ENCODE results near the gene TTC39A.

DNA sequence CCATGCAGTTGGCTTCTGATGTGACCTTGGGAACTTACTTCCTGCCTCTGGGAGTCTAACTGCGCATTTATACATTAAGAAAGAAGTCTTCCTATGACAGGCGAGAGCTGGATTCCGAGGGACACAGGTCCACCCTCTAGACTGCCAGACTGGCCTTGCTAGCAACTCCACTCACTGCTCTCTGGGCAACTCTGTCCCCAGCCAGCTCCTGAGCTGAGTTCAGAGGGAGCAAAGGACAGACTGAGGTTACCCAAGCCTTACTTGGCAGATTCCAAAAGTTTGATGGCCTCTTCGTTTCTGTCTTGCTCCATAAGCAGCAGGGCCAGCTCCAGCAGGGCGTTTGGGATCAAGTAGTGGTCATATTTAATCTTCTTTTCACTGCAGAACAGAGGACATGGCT lies 41.8 kb downstream of the TTC39A start:
- TF ChIP-seq, protein P1, sequence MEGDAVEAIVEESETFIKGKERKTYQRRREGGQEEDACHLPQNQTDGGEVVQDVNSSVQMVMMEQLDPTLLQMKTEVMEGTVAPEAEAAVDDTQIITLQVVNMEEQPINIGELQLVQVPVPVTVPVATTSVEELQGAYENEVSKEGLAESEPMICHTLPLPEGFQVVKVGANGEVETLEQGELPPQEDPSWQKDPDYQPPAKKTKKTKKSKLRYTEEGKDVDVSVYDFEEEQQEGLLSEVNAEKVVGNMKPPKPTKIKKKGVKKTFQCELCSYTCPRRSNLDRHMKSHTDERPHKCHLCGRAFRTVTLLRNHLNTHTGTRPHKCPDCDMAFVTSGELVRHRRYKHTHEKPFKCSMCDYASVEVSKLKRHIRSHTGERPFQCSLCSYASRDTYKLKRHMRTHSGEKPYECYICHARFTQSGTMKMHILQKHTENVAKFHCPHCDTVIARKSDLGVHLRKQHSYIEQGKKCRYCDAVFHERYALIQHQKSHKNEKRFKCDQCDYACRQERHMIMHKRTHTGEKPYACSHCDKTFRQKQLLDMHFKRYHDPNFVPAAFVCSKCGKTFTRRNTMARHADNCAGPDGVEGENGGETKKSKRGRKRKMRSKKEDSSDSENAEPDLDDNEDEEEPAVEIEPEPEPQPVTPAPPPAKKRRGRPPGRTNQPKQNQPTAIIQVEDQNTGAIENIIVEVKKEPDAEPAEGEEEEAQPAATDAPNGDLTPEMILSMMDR (IDR thresholded peaks at IDR 0.05), result no peak
- TF ChIP-seq POLR2A (IDR thresholded peaks at IDR 0.05), result no peak
